Measurements from ENCODE around the gene CPSF3.

GRCh38 chr2:9488583-9489547 lies 65.4 kb downstream of the CPSF3 start:
- TF ChIP-seq CTCF (IDR thresholded peaks at IDR 0.05) (no peak), EP300 (IDR thresholded peaks at IDR 0.05; ENCODE audit: low read depth) (no peak)

Measured in transverse colon (tissue), 3 donors.